Heart left ventricle (tissue), 13 donors: Measurements from ENCODE around the gene INPP4B.

Source experiments
- POLR2A ChIP-seq, 2 donors: fragments of 450-650 bp; IDR thresholded peaks; one replicate each; pipeline ENCODE4 v1.6.1; 2017; ENCODE audit warnings: antibody characterized with exemption in 2 of 2, mild to moderate bottlenecking in 2 of 2, moderate library complexity in 2 of 2
- TF ChIP-seq, protein P1 (sequence below), 12 donors: fragments of 200-600 bp; sonication (generic) in 4 of 12; IDR thresholded peaks; one replicate each; pipeline versions ENCODE4 v1.5.0 to v1.8.0; 2018 to 2022; ENCODE audit warnings: antibody characterized with exemption in 12 of 12, mild to moderate bottlenecking in 5 of 12
- donor health status: ischemic (EF 13 %, LVEDD 7.1; RV severe dilation, severe dysfunction).
- donor health status: DM: no; HTN: yes; CAD: no.
- donor health status: DM: no; HTN: no; CAD: no.
- donor health status: ischemic (EF 25% LVEDD 6.9; RV normal size, moderate dysfunction).
- donor health status: ischemic (EF 25% LVEDD 5.7; RV mildly dilated, moderate dysfunction).
- donor health status: ischemic (EF 35%, LVEDD 5.7; RV mildly dilated, moderate dysfunction).
- donor health status: nonischemic (EF 11% LVEDD 7.7; RV severe dilation, severe dysfunction).
- donor health status: DM: yes; HTN: yes; CAD: no.
- donor health status: PGD.
- donor health status: ischemic (EF 29% LVEDD 5.4; RV normal size, mild dysfunction).
- donor health status: nonischemic (EF 23%, LVEDD 6.1; RV moderate dilation, normal function).

DNA sequence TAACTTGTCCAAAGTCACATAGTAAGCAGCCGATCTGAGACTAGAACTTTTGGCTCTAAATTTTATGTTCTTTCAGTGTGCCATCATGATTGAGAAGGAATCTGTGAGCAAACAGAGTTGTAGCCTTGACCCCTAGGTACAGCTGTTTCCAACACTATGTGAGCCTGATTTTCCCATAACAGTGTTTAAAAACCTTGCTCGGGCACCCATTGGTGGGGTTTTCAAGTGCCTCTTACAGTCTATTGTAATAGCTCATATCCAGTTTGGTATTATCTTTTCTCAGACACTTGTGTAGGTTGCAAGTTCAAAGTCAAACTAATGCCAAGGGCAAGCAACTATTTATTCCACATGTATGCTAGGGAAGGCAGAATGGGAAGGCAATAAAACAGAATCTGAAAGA is 467.9 kb downstream of the INPP4B start:
- TF ChIP-seq, protein P1, sequence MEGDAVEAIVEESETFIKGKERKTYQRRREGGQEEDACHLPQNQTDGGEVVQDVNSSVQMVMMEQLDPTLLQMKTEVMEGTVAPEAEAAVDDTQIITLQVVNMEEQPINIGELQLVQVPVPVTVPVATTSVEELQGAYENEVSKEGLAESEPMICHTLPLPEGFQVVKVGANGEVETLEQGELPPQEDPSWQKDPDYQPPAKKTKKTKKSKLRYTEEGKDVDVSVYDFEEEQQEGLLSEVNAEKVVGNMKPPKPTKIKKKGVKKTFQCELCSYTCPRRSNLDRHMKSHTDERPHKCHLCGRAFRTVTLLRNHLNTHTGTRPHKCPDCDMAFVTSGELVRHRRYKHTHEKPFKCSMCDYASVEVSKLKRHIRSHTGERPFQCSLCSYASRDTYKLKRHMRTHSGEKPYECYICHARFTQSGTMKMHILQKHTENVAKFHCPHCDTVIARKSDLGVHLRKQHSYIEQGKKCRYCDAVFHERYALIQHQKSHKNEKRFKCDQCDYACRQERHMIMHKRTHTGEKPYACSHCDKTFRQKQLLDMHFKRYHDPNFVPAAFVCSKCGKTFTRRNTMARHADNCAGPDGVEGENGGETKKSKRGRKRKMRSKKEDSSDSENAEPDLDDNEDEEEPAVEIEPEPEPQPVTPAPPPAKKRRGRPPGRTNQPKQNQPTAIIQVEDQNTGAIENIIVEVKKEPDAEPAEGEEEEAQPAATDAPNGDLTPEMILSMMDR (IDR thresholded peaks at IDR 0.05): no peak
- TF ChIP-seq POLR2A (IDR thresholded peaks at IDR 0.05): no peak
